ENCODE results near the gene ATP11A.

Gene ATP11A

DNA sequence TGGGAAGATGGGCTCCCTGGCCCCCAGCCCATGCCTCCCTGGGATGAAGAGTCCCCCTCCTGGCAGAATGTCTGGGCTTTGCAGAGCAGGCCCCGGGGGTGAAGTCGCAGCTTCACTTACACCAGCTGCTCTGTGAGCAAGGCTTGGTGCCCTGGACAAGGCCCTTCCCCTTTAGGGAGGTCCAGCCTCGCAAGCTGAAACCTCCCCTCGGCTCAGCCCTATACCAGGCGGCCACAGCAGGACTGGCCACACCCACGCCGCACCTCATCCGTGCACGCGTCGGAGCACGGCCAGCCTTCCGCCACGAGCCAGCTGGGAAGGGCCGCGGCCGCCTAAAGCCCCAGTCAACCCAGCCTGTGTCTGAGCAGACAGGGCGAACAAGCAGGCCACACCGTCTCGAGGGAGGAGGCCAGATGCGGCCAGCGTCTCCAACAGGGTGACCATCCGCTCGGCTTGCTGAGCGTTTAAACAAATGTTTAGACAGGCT is 196.0 kb downstream of the ATP11A start:
- no peak for DNase-seq

DNA sequence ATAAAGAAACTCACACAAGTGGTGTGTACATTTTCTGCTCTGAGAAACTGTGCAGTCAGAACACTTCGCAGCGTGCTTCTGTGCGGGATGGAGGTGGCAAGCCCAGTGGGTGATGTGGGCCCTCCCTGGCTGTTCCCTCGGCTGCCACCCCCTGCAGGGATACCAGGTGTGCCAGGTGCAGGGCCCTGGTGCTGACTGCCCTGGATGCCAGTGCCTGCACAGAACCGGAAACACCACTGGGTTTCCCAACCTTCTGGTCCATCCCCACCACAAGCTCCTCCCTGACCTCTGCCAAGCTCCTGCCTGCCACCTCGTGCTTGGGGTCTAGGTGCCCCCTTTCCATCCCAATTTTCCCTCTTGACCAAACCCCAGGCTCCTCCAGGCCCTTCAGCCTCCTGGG is 197.3 kb downstream of the ATP11A start:
- DNase-seq: no peak

DNA sequence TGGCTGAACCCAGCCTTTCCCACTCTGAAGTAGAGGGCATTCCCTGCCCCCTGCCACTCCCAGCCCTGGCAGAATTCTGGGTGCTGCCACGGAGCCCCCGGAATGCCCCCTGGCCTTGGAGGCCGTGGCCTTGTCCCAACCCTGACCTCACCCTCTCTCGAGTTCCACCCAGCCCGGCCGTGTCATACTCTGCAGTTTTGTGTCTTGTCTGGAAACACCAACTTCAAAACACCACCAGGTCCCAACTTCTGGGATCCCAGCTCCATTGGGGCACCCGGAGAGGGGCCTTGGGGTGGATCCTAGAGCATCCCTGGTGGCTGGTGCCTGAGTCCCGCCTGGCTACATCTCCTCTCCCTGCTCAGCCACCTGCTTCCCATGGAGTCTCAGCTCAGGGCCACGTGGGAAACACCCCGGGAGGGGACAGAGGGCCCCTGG is 197.7 kb downstream of the ATP11A start:
- no peak for DNase-seq

DNA sequence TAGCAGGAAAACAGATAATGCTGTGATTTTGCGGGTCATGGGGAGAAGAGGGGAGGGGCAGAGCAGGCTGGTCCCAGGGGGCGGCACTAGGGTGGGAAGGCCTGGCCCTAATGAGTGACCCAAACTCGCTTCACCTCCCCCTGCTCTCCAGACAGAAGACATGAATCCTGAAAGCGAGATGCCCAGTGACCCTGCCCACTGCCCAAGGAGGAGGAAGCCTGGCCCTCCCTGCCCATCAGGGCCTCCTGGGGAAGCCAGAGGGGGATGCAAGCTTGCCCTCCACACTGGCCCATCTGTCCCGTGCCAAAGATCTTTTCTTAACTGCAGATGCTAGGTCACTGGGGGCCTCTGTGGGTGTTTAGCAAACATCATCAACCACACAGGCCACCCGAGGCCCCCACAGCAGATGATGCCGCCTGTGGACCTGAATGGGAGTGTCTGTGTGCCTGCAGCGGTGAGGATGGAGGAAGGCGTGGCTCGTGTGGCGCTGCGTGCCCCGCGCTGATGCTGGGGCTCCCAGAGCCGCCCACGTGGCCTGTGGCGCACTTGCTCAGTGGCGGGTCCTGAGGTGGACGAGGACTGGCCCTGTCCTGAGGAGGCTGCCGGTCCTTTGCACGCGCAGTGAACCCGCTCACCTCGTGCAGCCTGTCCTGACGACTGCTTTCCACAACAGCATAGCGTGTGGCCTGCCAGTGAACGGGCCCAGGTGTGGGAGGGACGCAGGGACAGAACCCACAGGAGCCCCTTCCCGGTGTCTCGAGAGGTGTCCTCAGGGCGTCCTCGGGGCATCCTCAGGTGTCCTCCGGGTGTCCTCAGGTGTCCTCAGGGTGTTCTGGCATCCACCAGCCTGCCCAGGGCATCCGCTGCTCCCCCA is 198.6 kb downstream of the ATP11A start:
- no peak for DNase-seq

DNA sequence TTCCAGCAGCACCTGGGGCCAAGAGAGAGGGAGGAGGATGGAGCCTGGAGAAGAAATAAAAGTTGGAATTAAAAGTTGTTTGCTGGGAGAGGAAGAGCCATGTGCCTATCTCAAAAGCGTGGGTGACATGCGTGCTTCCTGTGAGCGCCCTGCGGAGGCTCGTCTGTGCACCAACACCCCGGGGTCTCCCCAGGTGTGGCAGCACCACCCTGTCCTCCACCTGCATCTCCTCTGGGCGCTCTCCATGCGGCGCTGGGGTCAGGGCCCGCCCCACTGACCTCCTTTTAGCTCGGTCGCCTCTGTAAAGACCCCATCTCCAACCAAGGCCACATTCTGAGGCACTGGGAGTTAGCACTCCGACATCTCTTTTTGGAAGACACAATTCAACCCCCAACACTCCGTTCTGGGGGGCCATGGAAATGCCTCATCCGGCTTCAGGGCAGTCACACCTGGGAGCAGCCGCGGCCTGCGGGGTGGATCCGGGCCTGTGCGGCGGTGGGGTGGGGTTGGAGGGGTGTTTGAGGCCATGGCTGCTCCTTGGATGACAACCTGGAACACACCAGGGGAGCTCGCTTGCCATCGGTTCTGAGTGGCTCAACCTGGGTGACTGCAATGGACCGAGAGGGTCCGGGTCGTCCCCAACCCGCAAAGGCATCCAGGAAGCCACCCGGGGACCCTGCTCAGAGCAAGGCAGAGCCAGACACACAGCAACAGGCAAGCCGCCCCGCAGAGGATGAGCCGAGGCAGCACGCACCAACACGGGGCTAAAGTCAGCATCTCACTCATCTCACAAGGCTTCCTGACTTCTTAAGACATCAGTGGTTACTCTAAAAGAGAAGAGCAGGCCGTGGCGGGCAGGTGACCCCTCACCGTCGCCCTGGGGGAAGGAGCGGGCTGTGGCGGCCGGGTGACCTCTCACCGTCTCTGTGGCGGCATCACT is 199.8 kb downstream of the ATP11A start:
- no peak for DNase-seq

DNA sequence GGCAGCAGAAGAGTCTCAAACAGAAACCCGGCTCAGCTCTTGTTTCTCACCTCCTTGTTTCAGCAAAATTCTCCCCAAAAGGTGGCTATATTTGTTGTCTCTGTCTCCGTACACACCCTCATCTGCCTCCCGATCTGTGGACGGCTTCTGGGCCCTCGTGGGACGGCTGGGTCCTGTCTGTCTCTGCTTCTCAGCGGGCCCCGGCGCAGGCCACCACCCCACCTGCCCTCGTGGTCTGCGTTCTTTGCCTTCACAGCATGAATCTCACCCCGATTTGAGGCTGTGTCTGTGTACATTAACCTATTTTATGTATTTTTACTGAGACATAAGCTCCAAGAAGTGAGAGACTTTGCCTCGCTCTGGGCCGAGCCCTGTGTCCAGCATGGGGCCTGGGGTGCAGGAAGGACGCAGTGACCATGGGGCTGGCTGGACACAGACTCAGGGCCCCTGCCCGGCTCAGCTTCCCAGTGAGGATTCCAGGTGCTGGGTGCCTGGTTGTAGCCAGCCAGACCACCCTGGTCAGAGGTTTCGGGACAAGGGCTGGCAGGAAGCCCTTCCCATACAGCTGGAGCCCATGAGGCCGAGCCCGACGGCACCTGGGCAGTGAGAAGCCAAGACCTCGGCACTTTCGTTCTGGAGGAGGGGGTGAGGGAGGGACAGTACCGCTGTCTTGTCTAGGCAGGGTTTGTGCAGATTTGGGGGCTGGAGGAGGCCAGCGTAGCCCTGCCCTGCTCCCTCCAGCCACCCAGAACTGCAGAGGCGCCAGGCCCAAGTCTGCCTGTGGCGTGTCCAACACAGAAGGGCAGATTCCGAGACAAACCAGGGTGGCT is 200.7 kb downstream of the ATP11A start:
- DNase-seq: no peak

DNA sequence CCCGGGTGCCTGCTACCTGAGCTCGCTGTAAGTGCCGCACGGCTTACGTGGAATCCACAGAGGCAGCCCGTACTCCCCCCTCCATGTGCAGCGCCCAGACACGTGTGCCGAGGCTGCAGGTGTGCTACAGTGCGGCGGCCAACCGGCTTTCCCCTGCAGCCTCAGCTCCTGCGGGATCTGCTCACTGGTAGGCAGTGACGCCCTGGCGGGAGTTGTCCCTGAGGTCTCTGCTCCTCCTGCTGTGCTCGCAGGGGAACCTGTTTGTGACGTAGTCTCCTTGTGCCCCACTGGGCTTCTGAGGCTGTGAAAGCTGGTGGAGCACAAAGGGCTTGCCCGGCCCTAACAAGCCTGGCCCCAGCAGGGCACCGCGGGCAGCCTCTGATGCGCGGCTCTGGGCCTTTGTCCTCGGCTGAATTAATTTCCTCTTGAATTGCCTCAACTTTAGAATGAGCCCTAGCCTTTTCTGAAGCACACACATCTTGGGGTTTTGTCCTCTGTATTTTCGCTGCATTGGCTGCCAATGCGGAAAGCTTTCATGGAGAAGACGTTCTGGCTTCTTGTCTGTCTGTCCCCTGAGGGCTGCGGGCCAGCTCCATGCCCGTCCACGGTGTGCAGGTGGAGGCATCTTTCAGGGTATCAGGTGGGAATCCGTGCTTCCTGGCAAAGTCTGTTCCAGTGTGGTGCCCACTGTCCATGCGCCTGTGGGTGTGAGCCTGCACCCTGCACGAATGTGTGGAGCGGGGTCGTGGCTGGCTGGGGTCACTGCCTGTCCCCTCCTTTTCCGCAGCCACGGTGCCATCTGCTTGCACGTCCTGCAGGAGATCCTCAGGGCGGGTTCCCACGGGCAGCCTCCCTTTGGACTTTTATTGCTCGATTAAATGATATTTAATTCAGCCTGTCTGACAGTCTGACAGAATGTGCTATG is 201.9 kb downstream of the ATP11A start:
- DNase-seq: no peak

DNA sequence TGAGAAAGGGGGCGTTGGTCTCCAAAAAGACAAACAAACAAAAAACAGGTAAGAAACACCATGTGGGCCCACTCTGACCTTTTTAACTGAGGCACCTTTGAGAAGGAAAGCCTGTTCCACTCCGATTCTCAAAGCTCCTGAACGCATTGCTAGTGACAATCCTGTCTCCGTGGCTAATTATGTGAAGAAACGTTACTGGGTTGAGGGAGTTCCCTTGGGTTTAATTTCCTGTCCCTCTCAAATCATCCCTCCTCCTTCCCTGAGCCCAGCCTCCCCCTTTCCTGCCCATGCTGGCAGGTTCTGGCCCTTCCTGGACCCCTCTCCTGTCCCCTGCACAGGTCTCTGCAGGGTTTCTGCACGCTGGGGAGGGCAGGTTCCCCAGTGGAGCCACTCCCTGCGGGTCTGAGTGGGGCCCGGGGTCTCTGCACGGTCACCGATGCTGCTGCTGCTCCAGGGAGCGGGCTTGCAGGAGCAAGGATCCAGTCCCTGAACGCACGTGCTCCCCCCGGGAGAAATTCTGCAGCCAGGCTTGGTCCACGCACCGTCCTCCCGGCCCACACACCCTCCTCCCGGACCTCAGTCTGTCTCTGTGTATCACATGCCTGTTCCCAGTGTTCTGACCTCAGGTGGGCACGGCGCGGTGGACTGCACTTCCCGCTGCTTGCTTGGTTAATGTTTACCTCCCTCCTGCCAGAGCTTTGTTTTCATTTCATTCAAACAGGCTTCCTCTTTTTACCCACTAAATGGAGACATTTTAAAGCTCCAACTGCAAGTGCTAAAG is 202.8 kb downstream of the ATP11A start:
- DNase-seq: no peak

DNA sequence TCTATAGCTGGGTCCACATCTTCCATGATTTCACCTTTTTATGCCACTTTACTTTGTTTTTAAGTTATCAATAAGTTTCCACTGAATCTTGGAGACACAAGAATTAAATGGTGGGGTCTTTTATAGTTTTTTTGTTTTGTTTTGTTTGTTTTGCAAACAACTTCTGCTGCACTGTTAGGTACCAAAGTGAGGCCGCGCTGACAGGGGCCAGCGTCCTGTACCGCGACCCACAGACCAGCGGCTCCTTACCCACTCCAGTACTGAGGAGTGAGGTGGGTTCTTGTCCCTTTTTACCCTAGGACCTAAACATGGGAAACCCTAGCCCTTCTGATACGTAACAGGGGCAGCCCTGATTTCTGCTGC is 203.3 kb downstream of the ATP11A start:
- DNase-seq: no peak

DNA sequence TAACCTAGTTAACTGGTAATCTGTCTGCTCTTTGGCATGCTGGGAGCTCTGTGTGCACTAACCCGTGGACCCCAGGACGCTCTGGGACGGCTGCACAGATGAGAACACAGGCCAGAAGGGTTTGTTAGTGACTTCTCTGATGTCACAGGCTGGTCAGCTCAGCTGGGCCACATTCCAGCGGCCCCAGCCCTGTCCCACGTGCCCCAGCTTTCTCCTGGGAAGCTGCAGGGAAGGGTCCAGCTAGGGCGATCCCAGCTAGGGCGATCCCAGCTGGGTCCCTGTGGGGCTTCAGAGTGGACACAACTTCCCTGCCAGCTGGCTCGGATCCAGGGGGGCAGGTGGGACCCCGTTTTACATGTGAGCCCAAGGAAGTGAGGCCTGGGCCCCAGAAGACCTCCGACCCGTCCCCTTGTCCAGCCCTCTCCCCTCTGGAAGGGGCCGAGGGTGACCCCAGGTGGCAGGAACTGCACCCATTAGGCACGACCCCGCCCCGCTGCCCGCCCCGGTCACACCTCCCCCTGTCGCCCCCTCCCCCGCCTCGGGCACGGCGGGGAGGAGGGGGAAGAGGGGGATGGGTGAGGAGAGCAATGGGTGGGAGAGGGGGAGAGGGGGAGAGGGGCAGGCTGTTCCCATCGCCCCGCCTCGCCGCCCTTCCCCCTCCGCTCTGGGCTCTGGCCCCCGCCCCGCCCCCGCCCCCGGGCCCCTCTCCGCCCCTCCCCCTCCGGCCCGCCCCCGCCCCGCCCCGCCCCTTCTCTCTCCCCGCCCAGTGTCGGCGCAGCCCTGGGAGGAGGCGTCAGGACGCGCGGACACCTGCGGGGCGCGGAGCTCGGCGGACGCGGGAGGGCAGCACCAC is 204.0 kb downstream of the ATP11A start:
- DNase-seq: peak; percentile 13

DNA sequence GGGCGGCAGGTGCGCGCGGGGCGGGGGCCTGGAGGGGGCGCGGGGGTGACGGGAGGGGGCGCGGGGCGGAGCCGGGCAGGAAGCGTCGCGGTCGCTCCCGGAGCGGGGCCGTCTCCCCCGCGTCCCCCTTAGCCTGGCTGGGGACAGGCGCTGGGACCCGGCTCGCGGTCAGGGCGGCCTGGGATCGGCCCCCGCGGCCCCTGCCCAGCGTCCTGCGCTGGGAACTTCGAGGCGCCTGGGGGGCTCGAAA is 204.5 kb downstream of the ATP11A start:
- no peak for DNase-seq

DNA sequence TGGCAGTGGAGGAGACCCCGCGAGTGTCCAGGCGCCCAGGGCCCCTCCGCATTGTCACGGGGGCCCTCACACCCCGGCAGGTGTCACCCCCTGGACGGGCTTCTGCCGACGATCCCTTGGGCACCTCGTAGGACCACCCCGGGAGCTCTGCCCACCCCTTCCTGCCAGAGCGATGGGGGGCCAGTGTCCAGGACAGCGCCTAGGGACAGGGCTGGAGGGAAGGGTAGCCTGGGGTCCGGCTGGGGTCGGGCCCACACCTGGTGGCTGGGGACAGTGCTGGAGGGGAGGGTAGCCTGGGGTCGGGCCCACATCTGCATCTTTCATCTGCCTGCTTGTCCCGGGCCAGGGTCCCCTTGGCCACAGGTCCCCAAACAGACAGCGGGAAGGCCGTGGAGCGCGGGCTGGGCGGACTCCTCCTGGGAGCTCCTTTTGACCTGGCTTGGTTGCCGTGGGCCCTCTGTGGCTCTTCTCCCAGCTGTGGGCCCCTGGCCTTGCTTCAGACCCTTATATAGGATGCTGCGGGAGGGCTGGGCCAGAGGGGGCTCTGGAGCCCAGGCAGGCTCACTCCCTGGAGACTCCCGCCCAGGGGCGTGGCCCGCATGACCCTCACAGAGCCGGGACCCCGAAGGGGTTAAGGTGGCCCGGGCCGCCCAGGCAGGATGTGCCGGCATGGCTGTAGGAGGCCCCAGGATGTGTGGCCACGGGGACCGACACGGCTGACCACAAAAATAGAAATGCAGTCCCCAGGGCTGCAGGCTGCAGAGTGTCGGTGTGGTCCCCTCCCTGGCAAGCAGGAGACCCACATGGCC is 205.0 kb downstream of the ATP11A start:
- DNase-seq: no peak

DNA sequence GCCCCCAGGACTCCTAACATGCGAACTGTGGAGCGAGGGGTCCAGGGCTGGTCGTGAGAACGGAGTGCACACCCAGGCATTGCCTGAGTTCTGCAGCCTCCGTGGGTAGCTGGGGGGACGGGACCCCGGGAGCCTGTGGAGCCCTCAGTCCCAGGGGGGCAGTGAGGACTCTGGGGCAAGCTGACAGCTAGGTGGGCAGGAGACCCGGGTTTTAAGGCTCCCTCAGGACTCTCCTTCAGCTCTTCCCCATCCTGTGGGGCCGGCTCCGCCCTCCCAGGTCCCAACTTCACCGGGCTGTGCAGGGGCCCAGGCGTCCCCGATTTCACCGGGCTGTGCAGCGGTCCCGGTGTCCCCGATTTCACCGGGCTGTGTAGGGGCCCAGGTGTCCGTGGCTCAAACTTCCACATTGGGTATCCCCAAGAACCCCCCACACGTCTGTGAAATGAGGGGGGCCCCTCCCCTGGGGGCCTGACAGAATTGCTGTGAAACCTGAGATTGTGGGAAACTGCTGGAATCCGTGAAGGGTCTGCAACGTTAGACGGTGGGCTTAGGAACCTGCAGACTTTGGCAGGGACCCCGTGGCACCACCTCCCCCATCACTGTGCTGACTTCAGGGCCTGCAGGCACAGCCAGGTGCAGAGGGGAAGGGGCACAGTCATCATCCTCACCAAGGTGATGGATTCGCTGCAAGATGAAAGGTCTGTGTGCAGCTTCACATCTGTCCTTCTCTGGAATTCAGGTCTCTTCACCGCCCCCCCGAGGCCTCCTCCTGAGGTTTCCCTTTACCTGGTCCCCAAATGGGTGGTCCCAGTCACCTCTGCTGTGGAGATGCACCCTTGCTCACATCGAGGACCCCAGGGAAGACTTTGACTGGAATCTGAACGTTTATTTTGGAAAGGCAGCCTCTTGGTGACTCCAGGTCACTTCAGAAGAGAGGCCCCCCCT is 206.0 kb downstream of the ATP11A start:
- no peak for DNase-seq

DNA sequence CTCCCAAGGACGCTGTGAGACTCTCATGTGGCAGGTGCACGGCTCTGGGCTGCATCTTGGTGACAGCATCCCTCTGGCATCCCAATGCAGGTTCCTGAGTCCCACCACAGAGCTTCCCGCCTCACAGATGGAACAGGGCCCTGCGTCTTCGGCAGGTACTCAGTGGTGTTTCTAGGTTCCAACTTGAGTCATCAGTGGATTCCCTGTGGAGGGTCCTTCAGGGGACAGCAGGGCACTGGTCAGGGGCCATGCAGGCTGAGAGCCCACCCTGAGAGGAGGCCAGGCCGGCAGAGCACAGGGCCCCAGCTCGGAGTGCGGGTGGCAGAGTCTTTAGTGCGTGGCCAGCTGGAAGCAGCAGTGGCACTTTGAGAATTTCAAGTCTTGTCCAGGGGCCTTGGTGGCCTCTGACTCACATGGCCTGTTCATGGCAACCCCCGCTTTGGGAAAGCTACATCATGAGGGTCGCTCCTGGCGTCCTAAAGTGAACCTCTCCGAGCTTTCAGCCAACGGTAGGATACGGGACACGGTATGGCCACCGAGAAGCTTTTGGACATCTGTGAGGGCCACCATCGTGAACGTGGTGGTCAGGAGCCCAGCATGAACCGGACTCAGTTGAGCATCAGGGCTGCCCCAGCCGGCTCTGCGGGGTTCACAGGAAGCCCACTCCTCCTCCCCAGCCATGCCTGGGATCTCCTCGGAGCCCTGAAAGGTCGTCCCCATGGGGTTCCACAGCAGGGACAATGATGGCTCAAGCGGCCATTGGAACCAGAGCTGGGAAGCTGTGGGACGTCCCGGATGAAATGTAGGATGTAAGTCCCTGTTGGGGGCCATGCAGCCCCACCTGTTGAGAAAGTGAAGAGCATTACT is 207.1 kb downstream of the ATP11A start:
- no peak for DNase-seq

DNA sequence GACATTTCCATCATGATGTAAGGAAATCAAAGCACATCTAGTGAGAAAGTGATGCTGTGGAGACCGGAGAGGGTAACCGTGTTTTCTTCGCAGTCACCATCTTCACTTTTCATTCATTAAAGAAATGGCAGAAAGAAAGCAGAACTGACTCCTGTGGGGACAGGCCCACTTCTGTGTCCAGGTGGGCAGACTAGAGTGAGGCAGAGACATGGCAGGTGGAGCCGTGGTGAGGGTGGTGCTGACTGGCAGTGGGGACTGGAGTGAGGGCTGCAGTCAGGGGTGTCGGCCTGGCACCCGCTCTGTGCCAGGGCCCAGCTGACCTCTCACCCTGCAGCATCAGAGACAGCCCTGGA is 207.7 kb downstream of the ATP11A start:
- no peak for DNase-seq

DNA sequence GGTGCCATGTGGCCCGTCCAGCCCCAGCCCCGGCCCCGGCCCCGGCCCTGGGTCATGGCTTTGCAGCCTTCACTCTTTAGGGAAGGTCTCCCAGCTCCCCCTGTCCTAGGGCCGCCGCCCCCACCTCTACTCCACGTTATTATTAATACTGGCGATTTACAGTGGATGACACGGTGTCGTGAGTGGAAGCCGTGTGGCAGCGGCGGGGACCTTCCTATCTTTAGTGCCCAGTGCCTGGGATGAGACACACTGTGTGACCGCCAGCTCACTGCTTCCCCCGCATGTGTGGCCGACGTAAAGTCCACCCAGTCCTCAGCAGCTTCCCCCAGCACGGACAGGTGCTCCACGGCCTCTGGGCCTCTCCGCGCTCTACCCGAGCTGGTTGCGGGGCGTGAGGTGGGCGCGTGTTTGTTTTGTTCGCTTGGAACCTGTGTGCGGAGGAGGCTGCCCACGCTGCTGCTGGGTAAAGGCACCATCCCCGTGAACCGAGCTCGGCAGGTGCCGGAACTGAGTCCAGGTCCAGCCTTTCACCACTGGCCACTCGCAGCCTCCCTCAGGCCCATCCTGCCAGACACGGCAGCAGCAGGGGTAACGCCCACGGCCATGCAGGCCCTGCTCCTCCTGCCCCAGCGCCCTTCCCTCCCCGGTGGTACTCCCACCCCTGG is 208.2 kb downstream of the ATP11A start:
- DNase-seq: no peak

Measured in activated CD4-positive, alpha-beta T cell treated with anti-CD3 and anti-CD28 coated beads, Interleukin-2, amount 50 U/mL, for 1 hour (primary cell).